Fibroblast of mammary gland (primary cell): ENCODE data around the gene CTSF.
A peak's percentile ranks its signal among the peaks of the same experiment; 100 is the strongest.

ENCODE experiments used
- DNase-seq: peaks from one replicate; pipeline ENCODE4 v3.0.0-alpha.2; 2010; ENCODE audit warnings: low read depth
- H3K4me3 ChIP-seq: 2 replicates; pipeline ENCODE4 v1.5.1; 2011; ENCODE audit warnings: low read depth, mild to moderate bottlenecking, low read length, moderate library complexity; ENCODE audit not compliant: control insufficient read depth
- CTCF ChIP-seq: conservative IDR thresholded peaks from 2 replicates; pipeline ENCODE4 v1.5.1; 2011; ENCODE audit warnings: low read depth, low read length, inconsistent platforms; ENCODE audit not compliant: control insufficient read depth, insufficient read depth

The CTSF gene

GRCh38 chr11:66568124-66568916 lies at the start of gene CTSF:
Gene CTSF, minus strand, starts transcription at chr11:66568606. Its CDS starts 120 bp downstream, at chr11:66568486.
- TF ChIP-seq CTCF: no peak
- peak; percentile 70 for DNase-seq
- peak within 1 kb of the TSS; percentile 26 for H3K4me3 ChIP-seq

GRCh38 chr11:66617155-66617834 lies 48.9 kb upstream of the CTSF start:
- peak overlapping the region; percentile 98 for H3K4me3 ChIP-seq
- no peak for TF ChIP-seq CTCF
- peak; percentile 49 for DNase-seq

- no peak for TF ChIP-seq CTCF
- DNase-seq: peak; percentile 99
- H3K4me3 ChIP-seq: peak within 1 kb of the TSS; percentile 98
Observed at GRCh38 chr11:66616379-66617154, 48.2 kb upstream of the CTSF start, which contains the start of gene RBM14. Gene RBM14, plus strand, starts transcription at chr11:66616630. Its CDS starts 91 bp downstream, at chr11:66616721.

- no peak for DNase-seq
- H3K4me3 ChIP-seq: no peak overlapping the region
- no peak for TF ChIP-seq CTCF
Observed at GRCh38 chr11:66614073-66614472, 45.7 kb upstream of the CTSF start.

GRCh38 chr11:66612458-66612857 lies 44.1 kb upstream of the CTSF start:
- no peak for DNase-seq
- H3K4me3 ChIP-seq: no peak overlapping the region
- TF ChIP-seq CTCF: no peak

- H3K4me3 ChIP-seq: no peak overlapping the region
Observed at GRCh38 chr11:66609721-66610617, 41.6 kb upstream of the CTSF start.

More at GRCh38 chr11:66609721-66610617, 41.6 kb upstream of the CTSF start:
- TF ChIP-seq CTCF: no peak
- no peak for DNase-seq
